Lower leg skin (tissue), 4 donors: ENCODE data around the gene POLD1. TPM values are rescaled to one million over a fixed set of nuclear protein-coding genes. Genes with fewer than 3 reads are reported as not detected.

ENCODE experiments used
- DNase-seq, 2 donors: peaks; one replicate each; pipeline ENCODE4 v3.0.0-alpha.2; 2019; ENCODE audit warnings: low spot score in 2 of 2
- H3K4me3 ChIP-seq: fragments of 200-600 bp; sonication (generic); 2 replicates; pipeline ENCODE4 v1.5.1; 2017; ENCODE audit warnings: mild to moderate bottlenecking, low read depth; ENCODE audit not compliant: poor library complexity, severe bottlenecking
- POLR2A ChIP-seq, 2 donors: fragments of 450-650 bp; IDR thresholded peaks; one replicate each; pipeline ENCODE4 v1.6.1; 2016 to 2017; ENCODE audit warnings: antibody characterized with exemption in 2 of 2, mild to moderate bottlenecking in 1 of 2, moderate library complexity in 1 of 2
- WGBS, 2 donors: methylation state at CpG; one replicate each; pipeline ENCODE4 v1.1.5; 2018; 5-methylcytosine and 5-hydroxymethylcytosine counted together
- intact Hi-C: fragments of 100-400 bp; cut with DNase I; formaldehyde crosslinking; loops from one replicate; pipeline ENCODE4 v1.15.0; 2023; ENCODE audit warnings: low total_unique reads
- total RNA-seq, 4 donors: library from RNA; depleted of rRNA; stranded (reverse); fragments of >200 nt; gene quantifications; one replicate each; pipeline ENCODE4 v1.1.0, GENCODE V29; 2016
- TF ChIP-seq, protein P1 (sequence below), 3 donors: fragments of 450-650 bp; IDR thresholded peaks; one replicate each; pipeline ENCODE4 v1.5.1; 2016; ENCODE audit warnings: antibody characterized with exemption in 3 of 3, mild to moderate bottlenecking in 3 of 3, moderate library complexity in 2 of 3

The POLD1 gene
- total RNA-seq, 4 donors from 2014 or later, result 16.8 to 26.6 (median 20.0) TPM

DNA sequence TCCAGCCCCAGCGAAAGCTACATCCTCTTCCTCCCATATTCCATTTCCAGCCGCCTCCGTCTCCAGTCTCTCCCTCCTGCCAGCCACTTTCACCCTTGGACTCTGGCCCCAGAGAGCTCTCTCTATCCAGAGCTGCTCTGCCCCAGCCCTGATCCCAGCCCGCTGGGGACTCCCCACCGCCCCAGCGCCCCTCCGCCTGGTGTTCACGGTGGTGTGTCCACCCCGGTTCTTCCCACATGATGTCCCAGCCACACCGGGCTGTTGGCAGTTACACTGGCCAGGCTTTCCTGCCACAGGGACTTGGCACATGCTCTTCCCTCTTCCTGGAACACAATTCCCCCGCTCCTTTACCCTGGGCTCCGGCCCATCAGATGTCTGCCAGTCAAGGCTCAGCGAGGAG is 80.9 kb downstream of the POLD1 start:
- H3K4me3 ChIP-seq, result no peak overlapping the region
- TF ChIP-seq POLR2A (IDR thresholded peaks at IDR 0.05), result no peak
- TF ChIP-seq, protein P1, sequence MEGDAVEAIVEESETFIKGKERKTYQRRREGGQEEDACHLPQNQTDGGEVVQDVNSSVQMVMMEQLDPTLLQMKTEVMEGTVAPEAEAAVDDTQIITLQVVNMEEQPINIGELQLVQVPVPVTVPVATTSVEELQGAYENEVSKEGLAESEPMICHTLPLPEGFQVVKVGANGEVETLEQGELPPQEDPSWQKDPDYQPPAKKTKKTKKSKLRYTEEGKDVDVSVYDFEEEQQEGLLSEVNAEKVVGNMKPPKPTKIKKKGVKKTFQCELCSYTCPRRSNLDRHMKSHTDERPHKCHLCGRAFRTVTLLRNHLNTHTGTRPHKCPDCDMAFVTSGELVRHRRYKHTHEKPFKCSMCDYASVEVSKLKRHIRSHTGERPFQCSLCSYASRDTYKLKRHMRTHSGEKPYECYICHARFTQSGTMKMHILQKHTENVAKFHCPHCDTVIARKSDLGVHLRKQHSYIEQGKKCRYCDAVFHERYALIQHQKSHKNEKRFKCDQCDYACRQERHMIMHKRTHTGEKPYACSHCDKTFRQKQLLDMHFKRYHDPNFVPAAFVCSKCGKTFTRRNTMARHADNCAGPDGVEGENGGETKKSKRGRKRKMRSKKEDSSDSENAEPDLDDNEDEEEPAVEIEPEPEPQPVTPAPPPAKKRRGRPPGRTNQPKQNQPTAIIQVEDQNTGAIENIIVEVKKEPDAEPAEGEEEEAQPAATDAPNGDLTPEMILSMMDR (IDR thresholded peaks at IDR 0.05), result no peak
- WGBS, 2 donors, result 85 to 91% methylated on average over 13 of the region's 13 CpGs
- no peak for DNase-seq
- intact Hi-C loops, result loop anchor here (5.0 kb wide), 1 partner anchor 98 kb away; the partner anchor contains the start of gene NAPSA

DNA sequence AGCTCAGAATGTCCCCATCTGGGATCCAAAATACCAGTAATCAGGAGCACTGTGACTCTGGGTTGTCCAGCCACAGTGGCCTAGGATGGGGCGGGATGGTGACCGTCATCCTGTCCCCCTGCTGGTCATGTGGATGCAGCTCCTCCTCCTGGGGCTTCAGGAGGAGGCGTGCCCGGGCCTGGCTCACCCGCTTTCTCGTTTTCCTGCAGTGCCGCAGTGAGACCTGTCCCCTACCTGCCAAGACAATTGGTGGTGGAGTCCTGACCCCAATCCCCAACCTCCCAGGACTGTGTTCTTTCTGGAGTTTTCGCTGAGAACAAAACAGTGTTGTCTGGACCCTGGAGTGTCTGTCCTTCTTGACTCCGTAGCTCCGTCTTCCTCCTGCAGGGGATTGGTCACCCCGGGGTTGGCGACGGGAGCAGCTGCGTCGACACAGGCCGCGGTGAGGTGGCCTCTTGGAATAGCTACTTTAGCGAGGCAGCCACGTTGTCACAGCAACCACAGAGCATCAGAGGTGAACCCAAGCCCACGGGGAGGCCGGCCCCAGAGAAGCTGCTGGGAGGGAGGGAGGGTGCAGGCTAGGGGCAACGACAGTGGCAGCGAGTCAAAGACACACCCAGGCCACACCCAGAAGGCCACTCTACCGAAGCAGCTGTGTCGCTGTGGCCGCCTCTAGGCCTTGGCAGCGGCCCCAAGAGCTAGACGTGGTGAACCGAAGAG is 82.0 kb downstream of the POLD1 start:
- 37 to 39% methylated on average over 25 to 29 of the region's 29 CpGs for WGBS, 2 donors
- TF ChIP-seq, protein P1 (IDR thresholded peaks at IDR 0.05), result no peak
- TF ChIP-seq POLR2A (IDR thresholded peaks at IDR 0.05), result no peak
- no peak for DNase-seq

DNA sequence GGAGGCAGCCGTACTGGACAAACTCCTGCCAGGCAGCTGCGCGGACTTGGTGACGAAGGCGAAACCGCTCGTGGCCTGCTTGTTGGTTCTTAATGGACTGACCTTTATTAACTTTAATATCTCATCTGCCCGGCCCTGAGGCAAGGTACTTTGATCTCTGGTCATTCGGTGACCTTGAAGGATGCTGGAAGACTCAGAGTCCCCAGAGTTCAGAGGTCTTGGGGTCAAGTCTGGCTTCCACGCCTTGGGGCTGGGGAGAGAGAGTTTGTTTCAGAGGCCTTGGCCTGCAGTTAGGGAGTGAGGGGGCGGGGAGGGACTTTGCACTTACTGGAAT is 82.5 kb downstream of the POLD1 start:
- no peak for TF ChIP-seq POLR2A (IDR thresholded peaks at IDR 0.05)
- TF ChIP-seq, protein P1 (IDR thresholded peaks at IDR 0.05), result no peak
- DNase-seq, result no peak
- H3K4me3 ChIP-seq, result no peak overlapping the region
- WGBS, 2 donors, result 59 to 61% methylated on average over 11 of the region's 11 CpGs
- intact Hi-C loops, result no loop called here

More for the DNA sequence above, 82.0 kb downstream of the POLD1 start:
- intact Hi-C loops, result no loop called here
- no peak overlapping the region for H3K4me3 ChIP-seq

DNA sequence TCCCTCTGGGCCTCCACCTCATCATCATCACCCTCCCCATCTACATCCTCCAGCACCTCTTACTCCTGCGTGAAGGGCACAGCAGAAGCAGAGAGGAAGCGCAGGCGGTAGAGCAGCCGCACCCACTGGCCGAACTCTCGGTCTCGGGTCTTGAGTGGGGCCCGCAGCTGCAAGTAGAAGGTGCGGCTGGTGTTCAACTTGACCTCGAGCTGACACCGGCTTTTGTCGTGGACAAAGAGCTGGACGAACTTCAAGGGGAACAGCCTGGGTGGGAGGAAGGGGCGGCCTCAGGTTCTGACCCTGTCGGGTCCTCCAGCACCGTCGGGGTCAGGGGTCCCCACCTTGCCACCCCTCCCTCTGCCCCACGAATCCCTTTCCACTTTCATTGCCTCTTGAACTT is 83.4 kb downstream of the POLD1 start:
- intact Hi-C loops, result no loop called here
- TF ChIP-seq, protein P1 (IDR thresholded peaks at IDR 0.05), result no peak
- TF ChIP-seq POLR2A (IDR thresholded peaks at IDR 0.05), result no peak
- 84 to 87% methylated on average over 18 of the region's 18 CpGs for WGBS, 2 donors
- DNase-seq, result no peak
- no peak overlapping the region for H3K4me3 ChIP-seq

Other genes starting within 250 kb of the POLD1 start
- gene IZUMO2, start 221.1 kb upstream of the POLD1 start, total RNA-seq, result not detected
- 100 to 1,000 TPM; 110 to 329 (median 202) TPM for gene MYH14, start 180.7 kb upstream of the POLD1 start, total RNA-seq
- 1 to 10 TPM in 3 of 4 donors, under 1 TPM in 1; 0.53 to 2.0 (median 1.7) TPM for gene KCNC3, start 55.0 kb upstream of the POLD1 start, total RNA-seq
- 1 to 10 TPM in 3 of 4 donors, under 1 TPM in 1; 0.51 to 5.9 (median 2.6) TPM for gene NAPSA, start 18.7 kb upstream of the POLD1 start, total RNA-seq
- 100 to 1,000 TPM in 3 of 4 donors, 10 to 100 TPM in 1; 83.1 to 112 (median 103) TPM for gene NR1H2, start 7.9 kb upstream of the POLD1 start, total RNA-seq
- not detected for gene SPIB, start 34.6 kb downstream of the POLD1 start, total RNA-seq
- gene MYBPC2, start 48.5 kb downstream of the POLD1 start, total RNA-seq, result 1 to 10 TPM in 1 of 4 donors, under 1 TPM in 2, not detected in 1; 0.05 to 1.3 (median 0.15) TPM
- gene EMC10, start 92.2 kb downstream of the POLD1 start, total RNA-seq, result 10 to 100 TPM; 35.1 to 93.5 (median 67.5) TPM
- 1 to 10 TPM; 1.7 to 5.9 (median 3.3) TPM for gene GARIN5A, start 92.5 kb downstream of the POLD1 start, total RNA-seq
- 10 to 100 TPM in 3 of 4 donors, 1 to 10 TPM in 1; 8.5 to 25.0 (median 21.2) TPM for gene JOSD2, start 126.8 kb downstream of the POLD1 start, total RNA-seq
- not detected for gene ASPDH, start 129.6 kb downstream of the POLD1 start, total RNA-seq
- gene LRRC4B, start 184.1 kb downstream of the POLD1 start, total RNA-seq, result 1 to 10 TPM in 1 of 4 donors, under 1 TPM in 3; 0.23 to 1.8 (median 0.35) TPM